Measurements from ENCODE around the gene ABHD17C.
A peak's percentile ranks its signal among the peaks of the same experiment; 100 is the strongest.

The ABHD17C gene

GRCh38 chr15:80689716-80690115, 5.4 kb upstream of the ABHD17C start:
- DNase-seq (ENCODE audit: low read depth): no peak

DNA sequence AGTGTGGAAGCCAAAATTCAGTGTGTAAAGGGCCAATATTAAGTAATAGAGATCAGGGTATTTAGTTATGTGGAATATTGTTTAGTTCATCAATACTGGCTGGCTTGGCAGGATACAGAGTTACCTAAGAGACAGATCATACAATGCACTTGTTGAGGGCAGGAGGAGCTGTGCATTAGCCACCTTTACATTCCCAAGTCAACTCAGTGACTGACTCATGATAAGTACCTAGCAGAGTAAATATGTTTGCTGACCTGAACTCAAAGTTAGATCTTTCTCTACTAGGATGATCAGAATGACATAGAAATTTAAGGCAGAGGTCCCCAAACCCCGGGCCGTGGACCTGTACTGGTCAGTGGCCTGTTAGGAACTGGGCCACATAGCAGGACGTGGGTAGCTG, 3.5 kb upstream of the ABHD17C start:
- DNase-seq (ENCODE audit: low read depth): no peak

DNA sequence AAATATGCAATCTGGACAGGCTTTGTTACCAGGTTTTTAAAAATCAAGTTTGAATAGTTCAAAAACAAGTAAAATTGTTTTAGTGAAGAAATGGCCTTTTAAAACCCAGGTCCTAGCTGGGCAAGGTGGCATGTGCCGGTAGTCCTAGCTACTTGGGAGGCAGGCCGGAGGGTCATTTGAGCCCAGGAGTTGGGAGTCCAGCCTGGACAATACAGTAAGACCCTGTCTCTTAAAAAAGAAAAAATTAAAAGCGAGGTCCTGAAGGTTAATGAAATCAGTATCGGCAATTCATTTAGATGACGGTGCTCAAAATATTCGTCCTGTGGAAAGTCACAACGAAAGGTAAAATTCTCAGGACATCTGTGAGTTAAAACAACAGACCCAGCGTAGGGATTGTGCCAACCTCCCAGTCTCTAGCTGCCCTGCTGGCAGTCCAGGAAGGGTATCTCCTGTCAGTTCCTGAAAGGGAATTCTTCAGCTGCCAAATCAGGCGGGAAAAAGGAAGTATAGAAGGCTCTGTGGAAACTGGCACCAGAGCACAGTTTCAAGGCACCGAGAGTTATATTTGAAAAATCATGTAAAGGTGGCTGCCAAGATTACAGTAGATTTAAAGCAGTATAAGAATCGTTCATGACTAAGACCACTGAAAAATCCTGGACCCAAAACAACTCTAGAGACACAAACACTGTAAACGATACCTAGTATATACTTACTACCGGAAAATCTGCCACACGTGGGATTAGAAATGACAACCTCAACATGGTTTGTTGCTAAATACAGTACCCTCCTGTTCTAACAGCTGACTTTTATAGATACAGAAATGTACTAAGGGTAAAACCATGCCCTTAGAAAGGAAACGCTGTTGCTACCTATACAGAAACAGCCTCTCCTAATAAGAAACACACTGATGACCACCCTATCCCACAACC, 1.2 kb upstream of the ABHD17C start:
- DNase-seq (ENCODE audit: low read depth): no peak

- no peak for DNase-seq (ENCODE audit: low read depth)
Observed at GRCh38 chr15:80694611-80695098, 455 bp upstream of the ABHD17C start.

- DNase-seq (ENCODE audit: low read depth): peak; percentile 9
Observed at GRCh38 chr15:80695911-80696661, 976 bp downstream of the ABHD17C start.

- no peak for DNase-seq (ENCODE audit: low read depth)
Observed at GRCh38 chr15:80697075-80697685, 2.1 kb downstream of the ABHD17C start.

DNA sequence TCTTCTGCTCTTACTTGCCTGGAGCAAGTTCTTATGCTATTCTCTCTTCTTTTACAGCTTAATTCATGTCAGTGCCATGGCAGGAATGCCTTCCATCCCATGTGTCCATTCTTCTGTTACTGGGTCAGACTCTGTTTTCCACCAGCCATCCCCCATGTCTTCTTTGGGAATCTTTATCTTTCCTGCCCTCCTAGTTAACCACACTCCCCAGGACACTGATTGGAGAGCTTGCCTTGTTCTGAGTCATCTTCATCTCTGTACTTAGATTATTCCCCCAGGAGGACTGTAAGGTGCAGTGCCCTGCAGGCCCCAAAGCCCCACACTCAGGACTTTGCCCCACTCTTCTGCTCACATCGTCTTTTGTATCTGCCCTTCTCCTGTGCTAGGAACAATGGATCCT, 3.6 kb downstream of the ABHD17C start:
- no peak for DNase-seq (ENCODE audit: low read depth)

DNA sequence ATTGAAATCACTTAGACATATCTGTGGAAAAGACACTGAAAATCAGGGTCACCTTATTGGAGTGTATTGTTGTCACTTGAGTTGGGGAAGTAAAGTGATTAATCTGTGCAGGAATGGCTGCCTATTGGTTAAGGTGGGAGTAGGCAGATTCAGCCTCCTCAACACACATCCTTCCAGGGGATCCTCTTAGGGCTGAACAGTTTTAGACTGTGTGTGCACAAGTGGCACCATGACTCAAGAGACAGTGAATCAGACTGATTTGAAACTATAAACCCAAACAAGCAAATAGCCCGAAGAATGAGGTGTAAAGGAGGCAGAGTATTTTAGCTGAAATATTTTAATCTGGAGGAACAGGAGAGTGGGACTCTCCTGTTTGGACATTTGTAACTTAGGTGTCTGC, 4.9 kb downstream of the ABHD17C start:
- DNase-seq (ENCODE audit: low read depth): no peak

DNA sequence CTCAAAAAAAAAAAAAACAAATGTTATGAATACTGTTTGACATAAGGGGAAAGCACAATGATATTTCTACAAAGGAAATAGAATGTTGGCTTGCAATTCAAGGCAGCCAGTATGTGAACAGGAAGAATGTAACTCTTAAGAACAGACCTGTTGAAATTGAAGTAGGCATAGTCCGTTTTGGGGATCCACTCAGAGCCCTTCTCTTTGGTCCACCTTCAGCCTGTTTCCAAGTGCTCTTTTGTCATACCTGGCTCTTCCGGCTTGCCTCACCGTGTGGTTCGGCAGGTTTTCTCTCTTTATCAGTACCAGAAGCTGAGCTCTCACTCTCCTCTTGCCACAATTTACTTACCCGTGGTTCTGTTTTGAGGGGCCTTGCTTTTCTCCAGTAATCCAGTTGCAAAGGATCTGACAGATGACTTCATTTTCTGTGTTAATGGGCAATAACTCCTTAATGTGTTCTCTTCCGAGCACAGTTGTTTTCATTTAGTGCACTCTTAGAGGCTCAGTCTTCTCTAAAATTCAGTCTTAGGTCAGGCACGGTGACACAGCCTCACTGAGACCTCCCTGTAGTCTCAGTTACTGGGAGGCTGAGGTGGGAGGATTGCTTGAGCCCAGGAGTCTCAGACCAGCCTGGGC, 6.7 kb downstream of the ABHD17C start:
- no peak for DNase-seq (ENCODE audit: low read depth)

GRCh38 chr15:80703081-80703480, 8.0 kb downstream of the ABHD17C start:
- DNase-seq (ENCODE audit: low read depth): no peak

- DNase-seq (ENCODE audit: low read depth): no peak
Observed at GRCh38 chr15:80703965-80704364, 8.9 kb downstream of the ABHD17C start.

DNA sequence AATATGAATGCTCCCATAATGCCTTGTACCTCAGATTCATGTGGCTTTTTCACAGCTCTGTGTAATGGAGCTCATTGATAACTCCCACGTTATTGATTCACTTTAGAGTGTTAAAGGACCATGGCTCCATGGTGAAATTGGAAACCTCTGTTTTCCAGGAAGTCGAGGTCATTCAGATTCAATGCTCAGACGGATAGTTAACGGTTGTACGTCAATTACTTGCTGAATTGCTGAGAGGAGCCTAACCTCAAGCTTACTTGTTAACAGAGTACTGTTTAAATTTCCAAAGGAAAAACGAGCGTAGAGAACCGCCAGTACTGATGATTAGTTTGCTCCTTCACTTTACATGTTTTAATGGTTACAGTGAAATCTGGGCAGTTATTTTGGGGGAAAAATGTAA, 11.1 kb downstream of the ABHD17C start:
- no peak for DNase-seq (ENCODE audit: low read depth)

GRCh38 chr15:80709542-80709941, 14.4 kb downstream of the ABHD17C start:
- DNase-seq (ENCODE audit: low read depth): no peak

GRCh38 chr15:80710635-80711554, 15.8 kb downstream of the ABHD17C start:
- DNase-seq (ENCODE audit: low read depth): no peak

- no peak for DNase-seq (ENCODE audit: low read depth)
Observed at GRCh38 chr15:80711886-80712285, 16.8 kb downstream of the ABHD17C start.

GRCh38 chr15:80712956-80713355, 17.8 kb downstream of the ABHD17C start:
- DNase-seq (ENCODE audit: low read depth): no peak

DNA sequence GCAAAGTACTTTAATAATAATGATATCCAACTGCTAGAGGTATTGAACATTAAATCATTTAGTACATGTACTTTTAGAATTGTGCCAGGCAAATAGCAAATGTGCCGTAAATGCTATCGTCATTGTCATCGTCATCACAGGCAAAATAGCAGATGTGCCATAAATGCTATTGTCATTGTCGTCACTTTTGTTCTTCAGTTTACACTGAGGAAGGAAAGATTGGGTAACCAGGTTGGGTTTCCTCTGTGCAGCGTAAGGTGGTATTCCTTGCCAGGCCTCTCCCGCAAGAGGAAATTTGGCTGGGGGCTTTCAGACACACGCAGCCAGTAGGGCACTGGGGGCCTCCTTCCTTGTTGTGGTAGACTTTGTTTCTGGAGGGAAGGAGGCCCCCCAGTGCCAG, 26.4 kb downstream of the ABHD17C start:
- DNase-seq (ENCODE audit: low read depth): no peak

GRCh38 chr15:80722811-80723210, 27.7 kb downstream of the ABHD17C start:
- no peak for DNase-seq (ENCODE audit: low read depth)

- no peak for DNase-seq (ENCODE audit: low read depth)
Observed at GRCh38 chr15:80727196-80727595, 32.1 kb downstream of the ABHD17C start.

DNA sequence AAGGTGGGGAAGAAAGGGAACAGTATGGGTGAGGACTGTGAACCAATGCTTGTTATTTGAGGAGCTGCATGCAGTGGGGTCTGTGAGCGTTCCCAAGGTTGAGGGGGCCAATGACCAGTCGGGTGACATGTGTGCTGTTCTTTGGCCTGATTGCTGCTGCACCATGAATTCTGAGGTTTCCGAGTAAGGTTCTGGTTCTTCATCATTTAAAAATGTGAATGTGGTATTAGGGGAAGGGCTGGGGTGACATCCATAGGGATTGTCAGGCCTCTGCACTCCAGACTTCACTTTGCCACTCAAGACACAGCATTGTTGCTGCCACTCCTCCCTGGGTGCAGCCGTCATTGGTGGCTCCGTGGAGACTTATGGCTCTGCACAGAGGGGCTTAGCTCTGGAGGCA, 32.5 kb downstream of the ABHD17C start:
- DNase-seq (ENCODE audit: low read depth): no peak

GRCh38 chr15:80730387-80730786, 35.3 kb downstream of the ABHD17C start:
- no peak for DNase-seq (ENCODE audit: low read depth)

Data from stimulated activated CD4-positive, alpha-beta T cell treated with anti-CD3 and anti-CD28 coated beads, Interleukin-2, amount 100 ng/mL, for 4 hours (primary cell).